IMR-90 (cell line): ENCODE results near the gene OGFOD2.

ENCODE experiments used
- CHD1 ChIP-seq: IDR thresholded peaks from 2 replicates; pipeline ENCODE4 v1.6.1; 2012; ENCODE audit warnings: low read depth, low read length, improper control_type of control experiment
- CTCF ChIP-seq: conservative IDR thresholded peaks from 2 replicates; pipeline ENCODE4 v1.5.1; 2012; ENCODE audit warnings: mild to moderate bottlenecking, low read depth, low read length, improper control_type of control experiment
- ELK1 ChIP-seq: fragments of 150-350 bp; IDR thresholded peaks from 2 replicates; pipeline ENCODE4 v1.6.1; 2016; ENCODE audit warnings: low read depth, mild to moderate bottlenecking, low read length, moderate library complexity, borderline replicate concordance

- TF ChIP-seq CTCF (no peak), CHD1 (no peak), ELK1 (no peak)
These were observed 15.5 kb downstream of the OGFOD2 start for GRCh38 chr12:122990561-122990960.
